PC-3 (cell line): ENCODE measurements around the gene STAMBPL1. TPM values are rescaled to one million over a fixed set of nuclear protein-coding genes. Genes with fewer than 3 reads are reported as not detected.
"Not testable (repeated sequence)": the region's sequence is repeated elsewhere in the genome, so short reads cannot be mapped to it uniquely, and the experiment has no call there.

Experiments
- ATAC-seq: fragments of 200-7000 bp; cut with Tn5 transposase; 2 replicates; pipeline ENCODE4 v1.9.1; 2020; ENCODE audit warnings: mild to moderate bottlenecking, moderate library complexity
- BruUV-seq: library from RNA; stranded (reverse); fragments of 400-500 nt; replicated peaks from 2 replicates; lab custom pipeline; 2021; lab: Mats Ljungman, UMichigan
- CTCF ChIA-PET: fragments of 300-600 bp; sonication (Branson Sonifier 250); formaldehyde crosslinking; loops from one replicate; lab custom pipeline; 2022; ENCODE audit warnings: antibody characterized with exemption; lab: Charles Lee
- POLR2A ChIA-PET: fragments of 300-600 bp; sonication (Branson Sonifier 250); formaldehyde crosslinking; loops from one replicate; lab custom pipeline; 2022; ENCODE audit warnings: antibody characterized with exemption; ENCODE audit not compliant: unreplicated experiment; lab: Charles Lee
- DNase-seq: peaks from one replicate; pipeline ENCODE4 v3.0.0-alpha.2; 2015
- H2AFZ ChIP-seq: fragments of 300-600 bp; sonication (generic); 2 replicates; pipeline ENCODE4 v1.6.0; 2016; ENCODE audit warnings: antibody characterized with exemption, low read length
- H3F3A ChIP-seq: fragments of 300-600 bp; sonication (generic); one replicate; pipeline ENCODE4 v1.6.0; 2017; ENCODE audit warnings: antibody characterized with exemption, low read length, control low read depth, mild to moderate bottlenecking; ENCODE audit not compliant: unreplicated experiment
- H3K27ac ChIP-seq: fragments of 300-600 bp; sonication (generic); 2 replicates; pipeline ENCODE4 v1.5.1; 2016; ENCODE audit warnings: mild to moderate bottlenecking, low read length
- H3K27me3 ChIP-seq: fragments of 300-600 bp; sonication (generic); 2 replicates; pipeline ENCODE4 v1.6.1; 2016; ENCODE audit warnings: low read length, mixed read lengths
- H3K36me3 ChIP-seq: fragments of 300-600 bp; sonication (generic); 2 replicates; pipeline ENCODE4 v1.6.1; 2016; ENCODE audit warnings: low read depth, mixed run types, low read length, mixed read lengths
- H3K4me1 ChIP-seq: fragments of 300-600 bp; sonication (generic); 2 replicates; pipeline ENCODE4 v1.5.1; 2016; ENCODE audit warnings: low read length; ENCODE audit not compliant: insufficient read depth
- H3K4me2 ChIP-seq: fragments of 300-600 bp; sonication (generic); 2 replicates; pipeline ENCODE4 v1.6.0; 2016; ENCODE audit warnings: low read length
- H3K4me3 ChIP-seq: fragments of 300-600 bp; sonication (generic); 2 replicates; pipeline ENCODE4 v1.5.1; 2016; ENCODE audit warnings: mild to moderate bottlenecking, low read length, mixed read lengths
- H3K79me2 ChIP-seq: fragments of 300-600 bp; sonication (generic); 2 replicates; pipeline ENCODE4 v1.6.1; 2017; ENCODE audit warnings: low read length, mixed read lengths
- H3K9ac ChIP-seq: fragments of 300-600 bp; sonication (generic); 2 replicates; pipeline ENCODE4 v1.6.0; 2016; ENCODE audit warnings: mild to moderate bottlenecking, low read length
- H3K9me2 ChIP-seq: fragments of 300-600 bp; sonication (generic); replicated peaks from 2 replicates; pipeline ENCODE4 v1.6.1; 2016; ENCODE audit warnings: mixed run types, low read length, mixed read lengths
- H3K9me3 ChIP-seq: fragments of 300-600 bp; sonication (generic); 2 replicates; pipeline ENCODE4 v1.6.1; 2016; ENCODE audit warnings: low read length, mixed read lengths
- H4K20me1 ChIP-seq: fragments of 300-600 bp; sonication (generic); 2 replicates; pipeline ENCODE4 v1.6.1; 2016; ENCODE audit warnings: low read length, mixed read lengths
- CTCF ChIP-seq: fragments of 300-600 bp; sonication (generic); conservative IDR thresholded peaks from 2 replicates; pipeline ENCODE4 v1.5.1; 2017; ENCODE audit warnings: antibody characterized with exemption, low read depth, mild to moderate bottlenecking, low read length
- EZH2 ChIP-seq: fragments of 300-600 bp; sonication (generic); IDR thresholded peaks from one replicate; pipeline ENCODE4 v1.6.1; 2017; ENCODE audit warnings: antibody characterized with exemption, mild to moderate bottlenecking, low read length; ENCODE audit not compliant: unreplicated experiment
- EZH2phosphoT487 ChIP-seq: fragments of 300-600 bp; sonication (generic); IDR thresholded peaks from 2 replicates; pipeline ENCODE4 v1.6.1; 2018; ENCODE audit warnings: mild to moderate bottlenecking, antibody characterized with exemption, low read length, borderline replicate concordance
- intact Hi-C: fragments of 100-400 bp; cut with micrococcal nuclease; formaldehyde crosslinking; loops from 2 replicates; pipeline ENCODE4 v1.9.0; 2023
- total RNA-seq: library from RNA; depleted of rRNA; stranded (reverse); fragments of >200 nt; gene quantifications from 2 replicates; pipeline ENCODE4 v1.2.3, GENCODE V29; 2014

Gene STAMBPL1
- total RNA-seq, 1 experiment from 2014 or later = 19.5 TPM

- CTCF ChIA-PET = no interaction called here
These were observed 48.2 kb downstream of the STAMBPL1 start for GRCh38 chr10:88928254-88928653.

GRCh38 chr10:88931548-88931947 is 51.5 kb downstream of the STAMBPL1 start:
- Histone ChIP-seq H3K4me2 (no peak overlapping the region), H3K4me3 (no peak overlapping the region), H2AFZ (no peak overlapping the region), H3K27ac (no peak overlapping the region), H3K79me2 (no peaks in the 10 kb centered on the region), H3K27me3 (no peaks in the 10 kb centered on the region), H3K4me1 (peaks cover 13% of the 10 kb centered on the region), H3K36me3 (no peaks in the 10 kb centered on the region), H4K20me1 (no peaks in the 10 kb centered on the region), H3K9me2 (no peaks in the 10 kb centered on the region), H3K9me3 (no peaks in the 10 kb centered on the region), H3K9ac (no peak overlapping the region), H3F3A (no peaks in the 10 kb centered on the region)
- CTCF ChIA-PET = no interaction called here
- intact Hi-C loops = no loop called here
- ATAC-seq (no peak), DNase-seq (no peak)
- POLR2A ChIA-PET = no interaction called here
- no TSS peak for BruUV-seq
- TF ChIP-seq EZH2 (no peak), CTCF (no peak), EZH2phosphoT487 (no peak)

More at GRCh38 chr10:88928254-88928653, 48.2 kb downstream of the STAMBPL1 start:
- Histone ChIP-seq H3F3A (no peaks in the 10 kb centered on the region), H3K4me1 (peaks cover 4% of the 10 kb centered on the region), H4K20me1 (no peaks in the 10 kb centered on the region), H3K79me2 (no peaks in the 10 kb centered on the region), H3K9me2 (no peaks in the 10 kb centered on the region), H3K4me2 (no peak overlapping the region), H3K9ac (no peak overlapping the region), H3K27ac (no peak overlapping the region), H3K4me3 (no peak overlapping the region), H2AFZ (no peak overlapping the region), H3K27me3 (no peaks in the 10 kb centered on the region), H3K9me3 (no peaks in the 10 kb centered on the region), H3K36me3 (no peaks in the 10 kb centered on the region)
- BruUV-seq = no TSS peak
- intact Hi-C loops = no loop called here
- POLR2A ChIA-PET = no interaction called here
- no peak for ATAC-seq
- DNase-seq = no peak
- no peak for TF ChIP-seq EZH2phosphoT487
- no peak for TF ChIP-seq EZH2
- no peak for TF ChIP-seq CTCF

GRCh38 chr10:88932029-88932428 is 52.0 kb downstream of the STAMBPL1 start:
- peak overlapping the region; percentile 37; the same call in 1 of the 2 replicates for H3K4me2 ChIP-seq
- DNase-seq, H2AFZ ChIP-seq, H3F3A ChIP-seq, ATAC-seq, H3K79me2 ChIP-seq, H3K4me3 ChIP-seq, POLR2A ChIA-PET, H4K20me1 ChIP-seq, BruUV-seq, H3K27me3 ChIP-seq, H3K36me3 ChIP-seq, H3K9me2 ChIP-seq, H3K9ac ChIP-seq, H3K9me3 ChIP-seq: not testable (repeated sequence)
- CTCF ChIA-PET = interaction anchor here (0.6 to 1.1 kb wide), 5 partner anchors 55 to 272 kb away, joined by 3 to 16 read pairs (median 3); no protein-coding TSS in a partner anchor
- H3K4me1 ChIP-seq = peaks cover 13% of the 10 kb centered on the region
- intact Hi-C loops = loop anchor here (1.0 kb wide), 2 partner anchors 50 to 97 kb away; no protein-coding TSS in a partner anchor
- peak overlapping the region; percentile 15; the same call in 1 of the 2 replicates for H3K27ac ChIP-seq
